GM18868 (cell line): ENCODE data around the gene HOXB6.

Experiments used
- ATAC-seq: cut with Tn5 transposase; IDR thresholded peaks from one replicate; pipeline ENCODE4 v1.9.1; 2021; ENCODE audit warnings: mild to moderate bottlenecking, moderate library complexity; ENCODE audit not compliant: unreplicated experiment

Gene HOXB6

GRCh38 chr17:48611213-48611612, 6.4 kb upstream of the HOXB6 start:
- ATAC-seq: no peak

DNA sequence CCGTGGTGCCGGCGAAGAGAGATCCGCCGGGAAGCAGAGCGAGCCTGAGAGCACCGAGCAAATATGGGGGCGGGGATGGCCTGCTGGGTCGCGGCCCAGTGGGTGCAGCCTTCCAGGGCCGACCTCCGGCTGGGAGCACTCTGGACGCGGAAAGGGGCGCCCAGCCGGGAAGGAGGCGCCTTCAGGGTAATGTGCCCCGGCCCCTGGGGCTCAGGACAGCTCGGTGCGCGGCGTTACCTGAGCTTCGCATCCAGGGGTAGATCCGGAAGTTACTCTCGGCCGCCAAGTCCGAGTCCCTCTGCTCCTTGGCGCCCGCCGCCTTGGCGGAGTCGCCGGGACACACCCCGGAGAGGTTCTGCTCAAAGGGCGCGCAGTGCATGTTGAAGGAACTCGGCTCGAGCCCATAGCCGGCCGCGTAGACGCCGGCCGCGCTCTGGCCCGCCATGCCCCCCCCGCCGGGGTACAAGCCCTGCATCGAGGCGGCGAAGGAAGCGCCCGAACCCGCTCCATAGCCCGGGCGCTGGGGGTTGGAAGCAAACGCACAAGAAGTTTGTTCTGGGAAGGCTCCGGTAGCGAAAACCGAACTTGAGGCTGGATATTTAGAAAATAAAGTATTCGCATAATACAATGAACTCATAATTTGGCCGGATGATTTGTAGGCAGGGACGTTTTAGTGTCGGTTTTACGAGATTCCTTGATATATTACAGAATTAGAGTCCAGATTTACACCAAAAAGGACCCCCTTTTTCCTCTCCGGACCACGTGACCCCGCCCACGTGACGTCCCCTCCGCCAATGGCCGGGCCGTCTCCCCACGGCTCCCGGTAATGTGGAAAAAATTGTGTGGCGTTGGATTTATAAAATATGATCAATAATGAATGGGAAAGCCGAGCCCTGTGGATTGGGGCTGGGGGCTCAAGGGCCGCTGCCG, 5.8 kb upstream of the HOXB6 start, which contains the start of gene HOXB7:
TSS of gene HOXB7 (minus strand) at position 736 of the 930 bp plus-strand sequence. CDS start at position 637, 99 bp downstream.
- no peak for ATAC-seq

- no peak for ATAC-seq
These were observed 5.0 kb upstream of the HOXB6 start for GRCh38 chr17:48609759-48610281.

GRCh38 chr17:48609033-48609432, 4.2 kb upstream of the HOXB6 start:
- ATAC-seq: no peak

GRCh38 chr17:48608494-48608834, 3.7 kb upstream of the HOXB6 start:
- no peak for ATAC-seq

- ATAC-seq: no peak
These were observed 2.3 kb upstream of the HOXB6 start for GRCh38 chr17:48606892-48607614.

- no peak for ATAC-seq
These were observed 1.5 kb upstream of the HOXB6 start for GRCh38 chr17:48605991-48606891.

- no peak for ATAC-seq
These were observed 678 bp upstream of the HOXB6 start for GRCh38 chr17:48605409-48605919.

DNA sequence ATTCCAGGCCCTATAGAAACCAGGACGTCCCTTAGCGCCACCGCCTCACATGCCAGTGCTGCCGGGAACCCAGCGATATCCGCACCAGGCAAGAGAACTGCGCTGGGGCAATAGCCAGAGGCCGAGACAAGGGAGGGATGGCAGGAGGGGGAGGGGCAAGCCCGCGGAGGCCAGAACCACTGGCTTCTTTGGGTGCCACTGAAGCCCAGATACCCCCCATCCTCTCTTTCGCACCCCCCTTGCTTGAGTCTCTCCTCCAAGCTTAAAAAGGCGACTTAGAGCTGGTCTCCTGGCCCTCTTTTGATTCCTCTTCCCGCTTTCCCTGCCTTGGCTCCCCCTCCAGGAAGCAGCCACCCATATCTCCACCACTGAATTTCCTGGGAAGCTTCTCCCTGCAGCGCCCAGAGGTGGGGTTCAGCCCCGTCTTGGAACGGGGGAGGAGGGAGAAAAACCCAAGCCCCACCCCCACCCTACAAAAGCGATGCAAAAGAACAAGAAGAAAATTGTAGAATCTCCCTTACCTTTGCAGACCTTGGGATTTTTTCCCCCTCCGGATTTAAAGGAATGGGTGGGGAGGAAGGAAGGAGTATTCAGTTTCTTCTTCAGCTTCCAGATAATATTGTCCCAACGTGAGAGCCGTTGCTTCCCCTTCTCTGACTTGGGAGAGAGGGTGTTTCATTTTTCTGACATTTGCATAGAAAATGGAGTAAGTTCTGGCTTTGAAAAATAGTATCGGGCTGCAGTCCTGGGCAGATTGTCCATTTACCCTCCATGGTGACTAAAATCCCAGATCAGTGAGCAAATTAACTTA, 622 bp downstream of the HOXB6 start:
- ATAC-seq: no peak

DNA sequence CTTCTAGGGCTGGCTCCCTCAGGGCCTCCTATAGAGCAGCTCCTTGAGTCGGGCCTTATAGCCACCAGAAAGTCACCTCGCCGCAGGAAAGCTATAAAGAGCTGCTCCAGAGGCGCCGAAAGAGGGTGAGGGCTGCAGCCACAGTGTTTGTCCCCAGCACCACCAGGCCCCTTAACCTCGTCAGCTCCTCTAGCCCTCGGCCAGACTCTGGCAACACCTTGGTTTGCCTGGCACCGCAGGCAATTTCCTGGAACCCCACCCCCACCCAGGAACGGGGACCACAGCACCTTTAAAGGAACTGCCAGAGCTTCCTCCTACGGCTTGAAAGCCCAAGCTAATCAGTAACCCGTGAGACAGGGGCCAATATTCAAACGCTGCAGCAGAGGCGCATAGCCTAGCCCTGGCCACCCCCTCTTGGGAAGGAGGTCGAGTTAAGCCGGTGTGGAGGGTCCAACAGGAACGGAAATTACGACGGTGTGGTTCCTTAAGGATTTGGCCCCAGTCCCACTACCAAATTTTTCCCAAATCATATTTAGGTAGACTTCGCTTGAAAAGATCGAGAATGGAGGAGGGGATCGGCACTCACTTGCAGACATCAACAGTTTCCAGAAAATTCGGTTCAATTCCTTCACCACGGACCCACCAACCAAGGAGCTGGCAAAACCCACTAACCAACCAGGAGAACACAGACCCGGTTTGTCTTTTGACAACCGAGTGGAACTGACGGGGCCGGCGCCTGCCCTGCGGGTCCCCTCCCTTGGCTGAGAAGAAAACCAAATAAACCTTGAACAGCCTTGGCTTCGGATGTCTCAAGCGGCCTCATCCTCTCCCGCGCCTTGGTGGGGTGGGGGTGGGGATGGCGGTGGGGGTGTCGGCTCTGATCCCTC, 3.0 kb downstream of the HOXB6 start:
- no peak for ATAC-seq

DNA sequence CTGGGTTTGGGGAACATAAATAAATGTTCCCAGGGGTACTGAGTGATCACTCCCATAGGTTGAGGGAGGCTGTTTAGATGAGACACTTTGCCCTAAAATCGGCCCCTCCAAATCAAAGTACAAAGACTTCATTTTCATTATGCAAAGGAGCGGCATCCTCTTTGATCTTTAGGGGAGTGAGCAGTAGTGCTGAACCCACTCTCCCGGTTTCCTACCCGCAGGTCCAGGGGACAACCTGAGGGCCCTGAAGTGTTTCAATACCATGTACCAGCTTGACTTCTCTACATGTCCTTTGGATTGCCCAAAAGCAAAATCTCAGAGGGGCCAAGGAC, 3.6 kb downstream of the HOXB6 start:
- no peak for ATAC-seq

DNA sequence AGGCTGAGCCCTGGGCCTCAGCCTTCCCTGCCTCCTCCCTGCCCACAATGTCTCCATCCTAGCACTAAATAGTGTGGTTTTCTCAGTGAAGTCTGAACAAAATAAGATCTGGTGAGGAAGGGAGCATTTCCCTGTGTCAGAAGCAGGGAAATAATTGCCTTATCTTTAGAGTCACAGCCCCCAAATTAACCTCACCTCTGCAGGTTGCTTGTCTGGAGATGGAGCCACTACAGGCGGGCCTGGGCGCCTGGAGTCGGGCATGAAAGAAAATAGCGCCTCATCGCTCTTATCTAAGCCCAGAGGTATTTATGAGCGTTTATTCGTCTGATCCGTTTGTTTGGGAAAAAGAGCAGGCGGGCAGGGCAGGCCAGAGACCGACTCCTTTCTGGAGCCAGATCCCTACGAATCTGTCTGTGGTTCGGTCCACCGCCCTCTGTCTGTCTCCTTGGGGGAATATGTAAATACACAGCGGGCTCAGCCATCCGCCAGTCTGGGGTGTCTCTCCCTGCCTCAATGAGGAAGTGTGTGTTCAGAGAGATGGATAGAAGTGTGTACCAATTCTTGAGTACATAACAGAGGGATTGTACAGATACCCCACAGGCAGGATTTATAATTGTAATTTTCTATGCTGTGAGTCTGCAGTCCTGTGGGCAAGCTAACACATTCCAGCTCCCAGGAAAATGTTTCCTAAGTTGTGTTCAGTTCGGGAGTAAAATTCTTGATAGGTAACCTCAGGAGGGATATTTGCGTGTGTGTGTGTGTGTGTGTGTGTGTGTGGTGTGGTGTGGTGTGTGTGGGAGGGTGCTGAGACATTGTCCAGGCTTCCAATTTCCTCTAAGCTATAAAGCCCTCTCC, 4.3 kb downstream of the HOXB6 start:
- ATAC-seq: no peak

GRCh38 chr17:48599354-48599753, 5.4 kb downstream of the HOXB6 start:
- no peak for ATAC-seq

DNA sequence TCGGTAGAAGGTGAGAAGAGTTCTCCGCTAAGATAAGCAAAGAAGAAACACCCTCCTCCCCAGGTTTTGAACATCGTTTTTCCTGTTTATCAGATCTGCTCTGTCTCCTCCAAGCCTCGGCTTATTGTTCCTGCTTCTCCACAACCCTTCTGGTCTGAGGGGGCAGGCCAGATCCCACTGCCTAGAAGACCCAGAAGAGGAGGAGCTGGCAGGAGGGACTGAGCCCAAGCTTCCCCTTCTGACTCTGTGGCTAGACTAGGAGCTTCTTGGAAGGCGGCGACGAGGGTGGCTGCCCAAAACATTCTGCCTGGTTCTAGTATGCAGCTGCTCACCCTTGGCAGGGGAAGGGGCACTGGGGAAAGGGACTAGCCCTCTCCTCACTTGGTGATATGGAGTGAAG, 6.0 kb downstream of the HOXB6 start:
- no peak for ATAC-seq

DNA sequence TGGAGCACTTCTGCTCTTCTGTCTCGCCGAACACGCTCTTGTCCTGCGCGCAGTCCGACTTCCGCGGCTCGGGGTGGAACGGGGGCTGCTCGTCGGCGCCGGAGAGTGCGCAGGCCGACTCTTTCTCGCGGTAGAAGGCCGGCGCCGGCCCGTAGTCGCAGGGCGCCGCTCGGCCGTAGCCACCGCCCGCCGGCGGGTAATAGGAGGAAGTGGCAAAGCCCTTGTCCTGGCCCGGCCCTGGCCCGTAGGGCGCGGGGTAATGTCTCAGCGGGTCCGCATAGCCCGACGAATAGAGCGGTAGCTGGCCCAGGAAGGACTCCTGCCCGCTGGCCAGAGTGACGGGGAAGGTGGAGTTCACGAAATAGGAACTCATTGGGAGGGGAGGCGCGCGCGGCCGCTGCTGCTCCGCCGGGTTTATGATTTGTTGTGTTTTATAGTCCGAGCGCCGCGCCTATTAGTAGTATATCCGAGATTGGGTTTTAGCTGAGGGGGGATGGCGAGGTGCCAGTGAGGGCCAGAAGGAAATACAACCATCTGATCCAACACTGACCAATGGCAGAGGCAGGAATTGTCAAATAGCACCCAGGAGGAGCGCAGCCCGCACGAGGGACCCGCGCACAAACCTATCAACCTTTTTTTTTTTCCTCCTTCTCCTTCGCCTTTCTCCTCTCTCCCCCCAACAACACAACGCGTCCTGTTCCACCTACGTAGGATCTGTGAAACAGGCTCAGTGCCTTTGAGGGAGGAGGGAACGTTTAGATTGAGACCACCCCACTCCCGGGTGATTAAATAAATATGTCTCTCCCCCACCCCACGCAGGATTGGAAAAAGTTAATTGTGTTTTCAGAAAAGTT, 6.8 kb downstream of the HOXB6 start:
- no peak for ATAC-seq

- ATAC-seq: no peak
These were observed 7.3 kb downstream of the HOXB6 start for GRCh38 chr17:48597528-48597777.

DNA sequence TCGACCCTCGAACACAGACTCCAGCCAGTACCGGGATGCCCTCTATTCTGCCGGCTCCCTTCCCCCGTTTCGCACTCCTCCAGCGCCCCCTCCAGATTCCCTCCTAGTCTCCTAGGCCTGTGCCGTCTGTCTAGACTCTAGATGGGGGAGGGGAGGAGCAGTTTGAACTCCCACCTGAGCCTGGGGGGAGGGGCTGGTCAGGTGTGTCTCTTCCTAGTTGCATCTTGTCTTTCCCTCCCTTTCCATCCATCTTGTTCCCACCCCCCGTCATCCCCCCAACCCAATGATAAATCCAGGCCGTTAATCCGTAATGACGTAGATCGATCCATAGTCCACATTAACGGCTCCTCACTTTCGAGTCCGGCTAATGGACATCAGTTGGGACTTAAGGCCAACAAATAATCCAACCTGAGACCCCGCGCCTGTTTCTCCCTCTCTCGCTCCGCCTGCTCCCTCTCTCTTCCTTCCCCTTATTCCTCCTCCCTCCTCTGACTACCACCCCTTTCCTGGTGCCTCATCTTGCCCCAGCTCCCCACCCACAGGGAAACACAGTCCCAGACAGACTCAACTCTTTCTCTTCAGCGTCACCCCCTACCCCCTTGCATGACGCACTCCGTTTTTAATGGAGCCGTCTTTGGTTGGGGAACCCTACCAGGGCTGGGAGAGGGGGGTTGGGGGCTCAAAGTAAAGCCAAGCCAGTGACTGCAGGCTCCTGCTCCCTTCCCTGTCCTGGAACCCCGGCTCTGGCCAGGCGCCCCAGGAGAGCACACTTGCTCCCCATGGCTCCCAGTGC, 7.9 kb downstream of the HOXB6 start:
- ATAC-seq: no peak
